ENCODE measurements around the gene ABHD2. TPM values are rescaled to one million over a fixed set of nuclear protein-coding genes. Genes with fewer than 3 reads are reported as not detected.

Gene ABHD2
- total RNA-seq, 1 experiment from 2014 or later = 15.6 TPM

GRCh38 chr15:89184357-89184756, 96.1 kb downstream of the ABHD2 start:
- H3K9me3 ChIP-seq (ENCODE audit: control insufficient read depth, low read depth, low read length) = no peaks in the 10 kb centered on the region
- H3K79me1 ChIP-seq (ENCODE audit: insufficient read depth, low read depth, low read length, poor library complexity, severe bottlenecking) = no peaks in the 10 kb centered on the region
- H3K79me2 ChIP-seq (ENCODE audit: insufficient read depth, low read length) = no peaks in the 10 kb centered on the region
- H3K23me2 ChIP-seq (ENCODE audit: insufficient read length, low read depth, low read length, poor library complexity, severe bottlenecking) = no peaks in the 10 kb centered on the region
- no CpG with 5 or more reads among the region's 6 CpGs for WGBS (ENCODE audit: extremely low coverage, insufficient read length, low lambda C conversion rate)
- no peak overlapping the region for H3K27ac ChIP-seq (ENCODE audit: insufficient read length, low read depth, low read length)
- Mint-ChIP-seq H3K4me3 (no peak overlapping the region), H3K27ac (peak overlapping the region in 1 of 3 experiments; percentile 54; a peak in 1 of 7 replicates), H3K9me3 (no peaks in the 10 kb centered on the region), H3K27me3 (ENCODE audit: low read depth) (no peaks in the 10 kb centered on the region), H3K4me1 (no peaks in the 10 kb centered on the region), H3K36me3 (ENCODE audit: insufficient read depth in 1 of 3, low read depth in 3 of 3) (peaks cover 0 to 10% (median 0%) of the 10 kb centered on the region in 3 experiments; a peak in 2 of 7 replicates)
- no peak for TF ChIP-seq CTCF (conservative IDR thresholded peaks at IDR 0.05)
- H3K4me2 ChIP-seq (ENCODE audit: insufficient read depth, insufficient read length, low read length) = no peak overlapping the region
- H3K18ac ChIP-seq (ENCODE audit: insufficient read length, low read depth, low read length) = no peak overlapping the region
- H3K14ac ChIP-seq (ENCODE audit: insufficient read depth, low read length) = no peak overlapping the region
- H2AK5ac ChIP-seq (ENCODE audit: insufficient read length, low read length) = no peak overlapping the region
- no peaks in the 10 kb centered on the region for H3K27me3 ChIP-seq (ENCODE audit: insufficient read depth, low read length)
- H2BK20ac ChIP-seq (ENCODE audit: low read depth, low read length, poor library complexity, severe bottlenecking) = no peak overlapping the region
- no peak overlapping the region for H3K9ac ChIP-seq (ENCODE audit: extremely low read depth, insufficient read length, low read length)
- no peak overlapping the region for H3K56ac ChIP-seq (ENCODE audit: insufficient read length, low read depth, low read length)
- no peak overlapping the region for H4K8ac ChIP-seq (replicated peaks; ENCODE audit: insufficient read length, low read depth, low read length)
- H3T11ph ChIP-seq (ENCODE audit: low read length) = no peak overlapping the region
- no peak overlapping the region for H2BK5ac ChIP-seq (ENCODE audit: insufficient read length, low read length)
- no peak overlapping the region for H3K4ac ChIP-seq (ENCODE audit: low read depth, low read length)
- H4K20me1 ChIP-seq (ENCODE audit: control insufficient read depth, insufficient read depth, insufficient read length) = no peaks in the 10 kb centered on the region
- H2BK120ac ChIP-seq (ENCODE audit: low read depth, low read length, poor library complexity, severe bottlenecking) = no peak overlapping the region
- no peak overlapping the region for H4K5ac ChIP-seq (ENCODE audit: insufficient read length, low read depth, low read length)
- H2AFZ ChIP-seq (ENCODE audit: low read length) = no peak overlapping the region
- no peak overlapping the region for H2BK15ac ChIP-seq (ENCODE audit: low read depth, low read length)
- no peak overlapping the region for H4K91ac ChIP-seq (ENCODE audit: insufficient read length, low read depth, low read length)
- no peaks in the 10 kb centered on the region for H3K4me1 ChIP-seq (ENCODE audit: insufficient read depth, low read length)
- no peak overlapping the region for H2BK12ac ChIP-seq (ENCODE audit: insufficient read length, low read depth, low read length)
- H3K23ac ChIP-seq (ENCODE audit: insufficient read length, low read depth, low read length) = no peak overlapping the region
- no peak for DNase-seq
